Occipital lobe (tissue), 2 donors: ENCODE results near the gene TMEM144. TPM values are rescaled to one million over a fixed set of nuclear protein-coding genes. Genes with fewer than 3 reads are reported as not detected.
"Not testable (repeated sequence)": the region's sequence is repeated elsewhere in the genome, so short reads cannot be mapped to it uniquely, and the experiment has no call there.

Experiments used
- DNase-seq: peaks from one replicate; lab custom pipeline; 2025; lab: John Stamatoyannopoulos, UW
- total RNA-seq: library from RNA; depleted of rRNA; stranded (reverse); fragments of >200 nt; gene quantifications from one replicate; pipeline ENCODE4 v1.2.3, GENCODE V29; 2014

Gene TMEM144
- total RNA-seq, 1 donor from 2014 or later, result 3.0 TPM

- DNase-seq, result no peak
These were observed 24.4 kb downstream of the TMEM144 start for GRCh38 chr4:158234671-158235070.

DNA sequence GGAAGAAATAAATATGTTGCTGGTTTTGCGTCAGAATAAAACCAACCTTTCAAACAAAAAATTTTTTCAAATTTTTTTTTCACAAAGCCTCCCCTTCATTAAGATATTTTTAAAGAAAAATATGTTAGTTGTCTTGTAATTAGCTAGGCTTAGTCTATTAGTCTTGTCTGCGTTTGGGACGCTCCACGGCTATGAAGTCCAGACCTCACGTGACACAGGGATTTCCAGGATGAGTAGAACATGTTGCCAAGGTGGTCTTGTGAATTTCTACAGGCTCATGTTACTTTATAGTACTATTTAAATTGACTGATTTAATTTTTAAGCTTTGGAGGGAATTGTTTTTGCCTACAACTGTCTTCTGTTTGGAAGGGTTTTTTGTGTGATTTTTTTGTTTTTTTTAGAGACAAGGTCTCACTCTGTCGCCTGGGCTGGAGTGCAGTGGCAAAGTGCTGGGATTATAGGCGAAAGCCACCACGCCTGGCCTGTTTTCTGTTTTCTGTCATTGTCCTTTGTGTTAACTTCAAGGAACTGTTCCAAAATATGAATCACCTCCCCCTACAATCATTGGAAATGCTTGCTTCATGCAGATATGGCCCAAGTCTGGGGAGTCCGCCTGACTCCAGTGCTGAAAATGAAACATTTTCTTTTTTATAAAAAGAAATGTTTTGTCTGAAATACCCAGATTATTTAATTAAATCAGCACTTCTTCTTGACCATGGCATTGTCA is 26.2 kb downstream of the TMEM144 start:
- peak; percentile 22 for DNase-seq

- no peak for DNase-seq
These were observed 28.3 kb downstream of the TMEM144 start for GRCh38 chr4:158238575-158238974.

DNA sequence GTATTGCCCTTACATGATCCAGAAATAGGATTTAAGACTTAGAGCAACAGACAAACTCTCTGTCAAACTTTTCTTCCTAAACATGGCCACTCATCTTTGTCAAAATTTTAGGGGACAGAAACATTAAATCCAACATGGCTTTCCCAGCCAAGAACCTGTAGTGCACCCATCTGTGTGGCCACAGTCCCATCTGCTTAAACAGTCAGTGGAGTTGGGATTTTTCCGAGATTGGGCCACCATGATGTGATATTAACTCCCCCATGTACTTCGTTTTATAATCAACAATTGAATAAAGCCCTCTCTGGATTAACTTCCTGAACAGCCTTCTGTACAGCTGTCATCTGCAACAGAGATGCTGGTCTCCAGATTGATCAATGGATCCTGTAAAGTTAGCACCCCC is 28.9 kb downstream of the TMEM144 start:
- no peak for DNase-seq

- DNase-seq, result no peak
These were observed 32.8 kb downstream of the TMEM144 start for GRCh38 chr4:158243071-158243470.

GRCh38 chr4:158250321-158250720 is 40.0 kb downstream of the TMEM144 start:
- no peak for DNase-seq

- DNase-seq, result peak; percentile 42
These were observed 43.2 kb downstream of the TMEM144 start for GRCh38 chr4:158253350-158253980.

- no peak for DNase-seq
These were observed 44.0 kb downstream of the TMEM144 start for GRCh38 chr4:158254292-158254691.

DNA sequence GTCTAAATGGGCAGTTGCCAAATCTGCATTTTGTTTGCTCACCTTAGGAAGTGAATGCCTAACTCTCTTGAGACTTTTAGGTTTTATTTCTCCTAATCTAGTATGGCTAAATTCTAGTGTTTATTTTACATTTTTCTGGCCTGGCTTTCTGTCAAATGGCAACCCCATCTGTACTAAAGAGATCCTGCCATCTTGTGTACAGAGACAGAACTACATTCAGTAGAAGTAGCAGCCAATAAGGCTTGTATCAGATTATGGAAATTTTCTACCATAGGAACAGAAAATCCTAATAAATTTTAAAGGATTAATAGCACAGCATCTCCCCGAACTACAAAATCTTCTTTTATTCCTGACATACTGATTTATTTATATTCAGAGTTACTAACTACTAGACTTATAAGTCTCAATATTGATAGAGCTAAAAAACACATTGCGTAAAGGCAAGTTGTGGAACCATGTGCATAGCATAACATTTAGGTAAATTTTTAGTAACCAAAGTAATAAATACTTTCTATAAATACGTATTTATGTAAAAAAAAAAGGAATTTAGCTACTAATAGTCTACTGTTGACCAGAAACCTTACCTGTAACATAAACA is 45.5 kb downstream of the TMEM144 start:
- no peak for DNase-seq

DNA sequence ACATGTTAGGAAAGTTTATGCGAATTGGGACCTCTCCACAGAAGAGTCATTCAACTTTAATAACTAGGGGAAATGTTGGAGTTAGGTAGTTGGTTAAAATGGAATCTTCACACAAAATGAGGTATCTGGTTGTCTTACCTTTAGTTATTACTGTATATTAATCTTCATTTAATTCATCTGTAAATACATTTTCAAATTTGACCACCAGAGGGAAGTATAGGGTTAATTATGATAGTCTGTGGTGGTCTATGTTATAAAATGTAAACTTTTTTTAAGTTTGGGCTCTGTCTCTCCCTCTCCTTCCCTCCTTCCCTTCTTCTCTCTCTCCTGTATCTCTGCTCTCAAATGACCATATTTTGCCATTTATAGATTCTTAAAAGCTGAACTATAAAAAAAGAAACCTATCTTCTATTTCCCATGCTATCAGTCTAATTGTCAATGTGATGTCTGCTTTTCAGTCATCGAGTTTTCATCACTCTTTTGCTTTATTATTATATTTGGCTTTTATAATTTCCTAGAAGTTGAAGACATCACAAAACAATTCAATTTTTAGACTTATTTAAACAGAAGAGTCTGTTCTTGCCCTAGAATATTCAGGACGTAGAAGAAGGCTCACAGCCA is 49.8 kb downstream of the TMEM144 start:
- no peak for DNase-seq

- DNase-seq, result no peak
These were observed 51.2 kb downstream of the TMEM144 start for GRCh38 chr4:158261480-158261879.

DNA sequence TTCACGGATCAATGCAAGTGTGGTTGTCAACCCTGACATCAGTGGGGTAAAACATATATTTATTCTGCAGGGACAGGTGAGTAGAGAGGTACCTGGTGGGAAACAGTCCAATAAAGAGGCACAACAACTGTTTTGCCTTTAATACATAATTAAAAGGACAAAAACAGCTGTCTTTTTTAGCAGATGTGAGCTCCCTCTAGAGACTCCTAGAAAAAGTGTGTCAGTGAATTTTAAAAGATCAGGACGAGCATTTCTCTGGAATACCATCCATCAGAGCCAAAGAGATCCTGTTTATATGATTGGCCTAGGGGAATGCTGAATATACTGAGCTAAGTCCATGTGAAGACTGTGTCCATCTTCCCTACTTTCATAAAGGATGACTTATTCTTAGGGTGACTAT is 58.3 kb downstream of the TMEM144 start:
- no peak for DNase-seq

DNA sequence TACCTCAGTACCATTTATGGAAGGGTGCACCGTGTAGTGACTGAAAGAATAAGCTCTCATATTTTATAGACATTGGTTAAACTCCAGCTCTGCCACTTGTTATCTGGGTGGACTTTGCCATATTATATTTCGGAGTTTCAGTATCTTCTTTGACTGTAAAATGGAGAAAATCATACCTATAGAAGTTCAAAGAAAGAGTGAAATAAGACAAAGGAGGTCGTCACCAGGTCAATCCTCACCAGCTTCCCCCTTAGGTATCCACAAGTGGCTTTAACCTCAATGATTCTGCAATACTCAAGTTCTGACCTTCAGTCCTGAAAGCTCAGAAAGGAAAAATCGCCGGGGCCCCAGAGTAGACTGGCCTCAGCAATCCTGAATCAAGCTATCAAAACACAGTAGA is 64.3 kb downstream of the TMEM144 start:
- no peak for DNase-seq

DNA sequence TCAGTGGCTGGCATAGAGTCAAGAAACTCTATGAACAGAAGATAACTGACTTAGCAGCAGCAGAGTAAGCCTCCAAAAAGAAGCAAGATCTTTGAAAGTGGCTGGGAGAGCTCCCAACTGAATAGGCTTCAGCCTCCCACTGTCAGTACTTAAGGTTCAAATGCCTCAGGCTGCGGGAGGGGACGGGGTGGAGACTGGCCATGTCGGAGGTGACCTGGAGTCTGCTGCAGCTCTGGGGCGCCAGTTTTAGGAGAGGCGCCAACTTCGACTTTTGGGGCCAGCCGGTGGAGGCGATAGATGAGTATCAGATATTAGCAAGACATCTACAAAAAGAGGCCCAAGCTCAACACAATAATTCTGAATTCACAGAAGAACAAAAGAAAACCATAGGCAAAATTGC is 67.3 kb downstream of the TMEM144 start:
- no peak for DNase-seq

- DNase-seq, result not testable (repeated sequence)
These were observed 68.8 kb downstream of the TMEM144 start for GRCh38 chr4:158279052-158279451.

DNA sequence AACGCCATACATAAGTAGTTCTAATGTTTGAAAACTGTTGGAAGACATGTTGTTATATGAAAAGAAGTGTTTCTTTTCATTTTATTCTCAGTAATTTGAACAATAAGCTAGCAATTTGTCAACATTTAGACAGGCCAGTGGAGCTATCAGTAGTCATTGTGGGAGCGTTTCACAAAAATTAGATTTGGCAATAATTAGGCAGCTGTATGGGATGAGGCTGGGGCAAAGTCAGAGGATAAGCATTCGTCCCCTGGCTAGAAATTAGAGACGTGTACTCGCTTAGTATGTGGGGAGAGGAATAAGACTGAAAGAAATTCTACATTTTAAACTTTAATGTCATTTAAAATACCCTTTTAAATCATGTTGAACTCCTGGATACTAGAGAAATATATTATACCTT is 70.6 kb downstream of the TMEM144 start:
- no peak for DNase-seq

DNA sequence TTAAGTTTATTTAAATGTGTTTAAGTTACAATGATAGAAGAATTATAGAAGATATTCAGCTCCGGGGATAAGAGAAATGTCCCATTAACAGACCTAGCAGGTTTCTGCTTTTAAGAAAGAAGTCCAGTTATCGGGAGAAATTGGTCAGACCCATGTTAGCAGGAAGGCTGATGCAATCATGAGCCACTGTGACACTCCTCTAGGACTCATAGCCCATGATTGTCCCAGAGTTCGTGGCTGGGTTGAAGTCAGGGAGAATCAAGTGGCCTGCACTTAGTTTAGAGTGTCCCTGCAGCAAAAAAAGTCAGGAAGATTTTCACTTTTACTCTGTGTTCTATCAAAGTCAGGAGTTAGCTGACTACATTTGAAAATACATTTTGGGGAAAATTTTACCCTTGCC is 72.0 kb downstream of the TMEM144 start:
- no peak for DNase-seq

- no peak for DNase-seq
These were observed 75.3 kb downstream of the TMEM144 start for GRCh38 chr4:158285429-158286216.

GRCh38 chr4:158290912-158291311 is 80.6 kb downstream of the TMEM144 start:
- DNase-seq, result no peak

DNA sequence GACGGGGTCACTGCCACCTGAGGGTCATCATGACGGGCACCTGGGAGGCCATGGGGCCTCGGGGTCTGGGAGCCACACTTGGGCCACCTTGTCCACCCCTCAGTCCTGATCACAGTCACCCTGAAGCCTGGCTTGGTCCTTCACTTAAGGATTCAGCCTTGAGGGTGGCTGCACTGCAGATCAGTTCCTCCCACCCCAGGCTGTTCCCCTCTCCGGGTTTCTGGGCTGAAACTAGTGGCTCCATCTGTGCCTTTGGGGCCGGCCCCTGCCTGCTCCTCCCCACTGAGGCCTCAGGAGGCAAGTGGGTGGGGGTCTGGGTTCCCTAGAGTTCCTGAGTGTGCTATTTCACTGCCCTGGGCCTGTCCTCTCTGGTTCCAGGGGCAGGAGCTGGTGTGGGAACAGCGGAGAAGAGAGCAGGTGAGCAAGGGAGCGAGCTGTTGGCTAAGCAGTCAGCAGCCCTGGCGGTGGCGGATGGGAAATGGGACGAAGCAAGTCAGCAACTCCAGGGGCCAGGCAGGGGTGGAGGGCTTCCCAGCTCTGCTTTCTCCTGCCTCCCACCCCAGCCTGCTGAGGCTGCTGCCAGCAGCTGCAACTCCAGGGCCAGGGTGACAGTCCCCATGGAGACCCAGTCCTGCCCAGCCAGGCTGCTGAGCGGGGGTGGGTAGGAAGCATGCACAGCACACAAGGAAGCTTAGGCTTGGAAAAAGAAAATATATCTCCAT is 81.2 kb downstream of the TMEM144 start:
- DNase-seq, result no peak

GRCh38 chr4:158292156-158292555 is 81.9 kb downstream of the TMEM144 start:
- no peak for DNase-seq
